GM12801 (cell line): Measurements from ENCODE around the gene YIPF1.

ENCODE experiments used
- CTCF ChIP-seq: IDR thresholded peaks from one replicate; pipeline ENCODE4 v1.5.1; 2011; ENCODE audit warnings: control low read depth; ENCODE audit not compliant: insufficient read length; ENCODE audit errors: extremely low read depth

The YIPF1 gene

GRCh38 chr1:53906121-53906520 is 16.5 kb upstream of the YIPF1 start:
- TF ChIP-seq CTCF: no peak

GRCh38 chr1:53905509-53905908 is 15.9 kb upstream of the YIPF1 start:
- no peak for TF ChIP-seq CTCF

- no peak for TF ChIP-seq CTCF
Measured at GRCh38 chr1:53902235-53903138, 12.9 kb upstream of the YIPF1 start.

GRCh38 chr1:53899708-53900107 is 10.1 kb upstream of the YIPF1 start:
- TF ChIP-seq CTCF: no peak

GRCh38 chr1:53899206-53899628 is 9.6 kb upstream of the YIPF1 start:
- no peak for TF ChIP-seq CTCF

GRCh38 chr1:53896635-53897229 is 7.1 kb upstream of the YIPF1 start:
- TF ChIP-seq CTCF: no peak

GRCh38 chr1:53895421-53895820 is 5.8 kb upstream of the YIPF1 start:
- no peak for TF ChIP-seq CTCF
